ENCODE results near the gene RNASE13. TPM values are rescaled to one million over a fixed set of nuclear protein-coding genes. Genes with fewer than 3 reads are reported as not detected.
"Not testable (repeated sequence)": the region's sequence is repeated elsewhere in the genome, so short reads cannot be mapped to it uniquely, and the experiment has no call there.

The RNASE13 gene
- total RNA-seq, 2 donors from 2014 or later = not detected

DNA sequence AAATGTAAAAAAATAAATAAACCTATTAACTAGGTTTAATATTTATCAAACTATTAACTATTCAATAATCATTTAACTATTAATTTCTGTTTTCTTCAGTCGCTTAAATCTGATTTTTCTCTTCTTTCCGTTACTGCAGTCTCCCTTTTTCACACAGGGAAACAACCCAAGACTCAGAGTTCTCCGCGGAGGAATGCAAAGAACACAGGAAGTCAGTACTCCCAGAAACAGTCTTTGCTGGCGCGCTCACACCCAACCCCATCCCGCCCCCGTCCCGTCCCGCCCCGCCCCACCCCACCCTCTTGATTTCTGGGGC lies 45.2 kb downstream of the RNASE13 start:
- H3K4me3 ChIP-seq (ENCODE audit: low read length) = peak overlapping the region; percentile 21
- H3K27me3 ChIP-seq (ENCODE audit: control insufficient read depth, insufficient read depth, low read length, poor library complexity, severe bottlenecking) = peaks cover 5% of the 10 kb centered on the region
- no peaks in the 10 kb centered on the region for H3K9me3 Mint-ChIP-seq
- TF ChIP-seq, protein P1, sequence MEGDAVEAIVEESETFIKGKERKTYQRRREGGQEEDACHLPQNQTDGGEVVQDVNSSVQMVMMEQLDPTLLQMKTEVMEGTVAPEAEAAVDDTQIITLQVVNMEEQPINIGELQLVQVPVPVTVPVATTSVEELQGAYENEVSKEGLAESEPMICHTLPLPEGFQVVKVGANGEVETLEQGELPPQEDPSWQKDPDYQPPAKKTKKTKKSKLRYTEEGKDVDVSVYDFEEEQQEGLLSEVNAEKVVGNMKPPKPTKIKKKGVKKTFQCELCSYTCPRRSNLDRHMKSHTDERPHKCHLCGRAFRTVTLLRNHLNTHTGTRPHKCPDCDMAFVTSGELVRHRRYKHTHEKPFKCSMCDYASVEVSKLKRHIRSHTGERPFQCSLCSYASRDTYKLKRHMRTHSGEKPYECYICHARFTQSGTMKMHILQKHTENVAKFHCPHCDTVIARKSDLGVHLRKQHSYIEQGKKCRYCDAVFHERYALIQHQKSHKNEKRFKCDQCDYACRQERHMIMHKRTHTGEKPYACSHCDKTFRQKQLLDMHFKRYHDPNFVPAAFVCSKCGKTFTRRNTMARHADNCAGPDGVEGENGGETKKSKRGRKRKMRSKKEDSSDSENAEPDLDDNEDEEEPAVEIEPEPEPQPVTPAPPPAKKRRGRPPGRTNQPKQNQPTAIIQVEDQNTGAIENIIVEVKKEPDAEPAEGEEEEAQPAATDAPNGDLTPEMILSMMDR (conservative IDR thresholded peaks at IDR 0.05) = no peak
- peak overlapping the region; percentile 87 for H3K4me3 Mint-ChIP-seq
- H3K27ac ChIP-seq (ENCODE audit: low read depth, low read length) = no peak overlapping the region
- peaks cover 32% of the 10 kb centered on the region for H3K36me3 ChIP-seq (ENCODE audit: control insufficient read depth, insufficient read depth, low read length)
- H3K27me3 Mint-ChIP-seq (ENCODE audit: insufficient read depth) = peaks cover 8% of the 10 kb centered on the region
- H3K36me3 Mint-ChIP-seq (ENCODE audit: low read depth) = peaks cover 23% of the 10 kb centered on the region
- no peak overlapping the region for H3K9ac ChIP-seq (ENCODE audit: extremely low read depth, low read length, poor library complexity, severe bottlenecking)
- H3K27ac Mint-ChIP-seq = peak overlapping the region; percentile 12
- 4% methylated on average over 8 of the region's 11 CpGs; no CpG with 5 or more reads in 1 of the 2 experiments for WGBS, 2 experiments (ENCODE audit: insufficient coverage in 1 of 2, insufficient read length in 1 of 2)
- peaks cover 4% of the 10 kb centered on the region for H3K4me1 Mint-ChIP-seq
- no peaks in the 10 kb centered on the region for H3K9me3 ChIP-seq (ENCODE audit: control insufficient read depth, low read length)
- H3K4me1 ChIP-seq (ENCODE audit: control insufficient read depth, insufficient read depth, low read length) = no peaks in the 10 kb centered on the region
- no peak for DNase-seq

DNA sequence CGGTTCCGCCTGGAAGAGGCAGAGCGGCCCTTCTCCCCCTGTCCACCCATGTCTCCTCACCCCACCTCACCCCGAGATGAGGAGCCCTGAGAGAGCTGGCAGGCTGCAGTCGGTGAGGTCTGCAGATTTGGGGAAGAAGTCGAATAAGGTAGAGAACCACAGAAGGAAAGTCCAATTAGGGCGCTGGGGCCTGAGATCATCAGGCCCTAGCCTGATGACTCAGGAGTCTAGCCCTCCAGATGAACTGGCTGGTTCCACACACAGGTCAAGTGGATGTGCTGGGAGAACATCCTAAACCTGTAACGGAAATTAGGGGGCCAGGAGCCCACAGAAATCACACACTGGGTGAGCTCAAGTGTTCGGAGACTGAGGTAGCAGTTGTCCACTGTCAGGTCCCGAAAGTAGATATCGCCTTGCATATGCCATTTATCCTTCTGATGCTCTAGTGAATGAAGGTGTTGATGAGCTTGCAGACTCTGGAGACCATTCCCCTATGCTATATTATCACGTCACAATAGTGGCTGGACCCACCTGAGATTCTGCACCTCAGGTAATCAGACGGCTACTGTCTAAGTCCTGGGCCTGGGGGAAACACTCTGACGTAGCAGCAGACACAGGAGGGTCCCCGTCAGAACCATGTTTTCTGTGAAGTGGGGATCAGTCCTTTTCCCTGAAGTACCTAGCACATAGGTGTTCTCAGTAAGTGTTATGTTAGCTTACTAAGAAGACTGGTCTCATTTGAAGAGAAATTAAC lies 45.7 kb downstream of the RNASE13 start:
- no peak overlapping the region for H3K27ac Mint-ChIP-seq
- no peaks in the 10 kb centered on the region for H3K9me3 ChIP-seq (ENCODE audit: control insufficient read depth, low read length)
- H3K27me3 Mint-ChIP-seq (ENCODE audit: insufficient read depth) = peaks cover 8% of the 10 kb centered on the region
- H3K27me3 ChIP-seq (ENCODE audit: control insufficient read depth, insufficient read depth, low read length, poor library complexity, severe bottlenecking) = peaks cover 5% of the 10 kb centered on the region
- no peaks in the 10 kb centered on the region for H3K9me3 Mint-ChIP-seq
- 94 to 95% methylated on average over 8 to 14 of the region's 15 CpGs for WGBS, 2 experiments (ENCODE audit: insufficient coverage in 1 of 2, insufficient read length in 1 of 2)
- H3K9ac ChIP-seq (ENCODE audit: extremely low read depth, low read length, poor library complexity, severe bottlenecking) = no peak overlapping the region
- H3K4me3 Mint-ChIP-seq = peak overlapping the region; percentile 87
- TF ChIP-seq, protein P1 (conservative IDR thresholded peaks at IDR 0.05) = no peak
- DNase-seq = peak; percentile 39
- H3K36me3 Mint-ChIP-seq (ENCODE audit: low read depth) = peaks cover 18% of the 10 kb centered on the region
- peaks cover 4% of the 10 kb centered on the region for H3K4me1 Mint-ChIP-seq
- no peak overlapping the region for H3K27ac ChIP-seq (ENCODE audit: low read depth, low read length)
- H3K36me3 ChIP-seq (ENCODE audit: control insufficient read depth, insufficient read depth, low read length) = peaks cover 26% of the 10 kb centered on the region
- H3K4me1 ChIP-seq (ENCODE audit: control insufficient read depth, insufficient read depth, low read length) = no peaks in the 10 kb centered on the region
- peak overlapping the region; percentile 21 for H3K4me3 ChIP-seq (ENCODE audit: low read length)

- Mint-ChIP-seq H3K9me3 (no peaks in the 10 kb centered on the region), H3K36me3 (ENCODE audit: low read depth) (peaks cover 2% of the 10 kb centered on the region)
Observed at GRCh38 chr14:20986811-20987210, 47.8 kb downstream of the RNASE13 start.

DNA sequence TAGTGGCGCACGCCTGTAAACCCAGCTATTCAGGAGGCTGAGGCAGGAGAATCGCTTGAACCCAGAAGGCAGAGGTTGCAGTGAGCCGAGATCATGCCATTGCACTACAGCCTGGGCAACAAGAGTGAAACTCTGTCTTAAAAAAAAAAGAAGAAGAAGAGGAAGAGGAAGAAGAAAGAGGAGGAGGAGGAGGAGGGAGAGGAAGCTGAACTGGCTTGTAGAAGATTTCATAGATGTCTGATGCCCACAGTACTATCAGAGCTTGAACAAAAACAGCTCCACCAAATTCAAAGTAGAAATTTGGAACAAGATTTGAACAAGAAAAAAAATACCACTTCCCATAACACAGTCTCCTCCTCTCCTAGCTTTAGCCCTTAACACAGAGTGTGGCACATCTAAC lies 49.0 kb downstream of the RNASE13 start:
- not testable (repeated sequence) for H3K36me3 Mint-ChIP-seq (ENCODE audit: low read depth); H3K27ac ChIP-seq (ENCODE audit: low read depth, low read length); H3K9me3 ChIP-seq (ENCODE audit: control insufficient read depth, low read length); H3K27ac Mint-ChIP-seq; H3K4me3 ChIP-seq (ENCODE audit: low read length); H3K9ac ChIP-seq (ENCODE audit: extremely low read depth, low read length, poor library complexity, severe bottlenecking); H3K36me3 ChIP-seq (ENCODE audit: control insufficient read depth, insufficient read depth, low read length); DNase-seq; H3K4me3 Mint-ChIP-seq; H3K4me1 ChIP-seq (ENCODE audit: control insufficient read depth, insufficient read depth, low read length); H3K9me3 Mint-ChIP-seq; H3K27me3 ChIP-seq (ENCODE audit: control insufficient read depth, insufficient read depth, low read length, poor library complexity, severe bottlenecking); H3K4me1 Mint-ChIP-seq
- WGBS, 2 experiments (ENCODE audit: insufficient coverage in 1 of 2, insufficient read length in 1 of 2) = 89 to 93% methylated on average over 4 of the region's 4 CpGs
- peaks cover 18% of the 10 kb centered on the region for H3K27me3 Mint-ChIP-seq (ENCODE audit: insufficient read depth)

More at GRCh38 chr14:20986811-20987210, 47.8 kb downstream of the RNASE13 start:
- H3K4me1 ChIP-seq (ENCODE audit: control insufficient read depth, insufficient read depth, low read length) = no peaks in the 10 kb centered on the region
- 68 to 78% methylated on average over 2 of the region's 2 CpGs for WGBS, 2 experiments (ENCODE audit: insufficient coverage in 1 of 2, insufficient read length in 1 of 2)
- Mint-ChIP-seq H3K4me1 (peaks cover 4% of the 10 kb centered on the region), H3K4me3 (no peak overlapping the region), H3K27ac (no peak overlapping the region), H3K27me3 (ENCODE audit: insufficient read depth) (peaks cover 18% of the 10 kb centered on the region)
- DNase-seq = no peak
- H3K4me3 ChIP-seq (ENCODE audit: low read length) = no peak overlapping the region
- peaks cover 5% of the 10 kb centered on the region for H3K27me3 ChIP-seq (ENCODE audit: control insufficient read depth, insufficient read depth, low read length, poor library complexity, severe bottlenecking)
- no peaks in the 10 kb centered on the region for H3K9me3 ChIP-seq (ENCODE audit: control insufficient read depth, low read length)
- H3K36me3 ChIP-seq (ENCODE audit: control insufficient read depth, insufficient read depth, low read length) = peaks cover 8% of the 10 kb centered on the region
- no peak overlapping the region for H3K9ac ChIP-seq (ENCODE audit: extremely low read depth, low read length, poor library complexity, severe bottlenecking)
- no peak overlapping the region for H3K27ac ChIP-seq (ENCODE audit: low read depth, low read length)
- TF ChIP-seq, protein P1 (conservative IDR thresholded peaks at IDR 0.05) = no peak
